Stomach (tissue), 9 donors: Measurements from ENCODE around the gene BCL2. TPM values are rescaled to one million over a fixed set of nuclear protein-coding genes. Genes with fewer than 3 reads are reported as not detected.
A peak's percentile ranks its signal among the peaks of the same experiment; 100 is the strongest.

ENCODE experiments used
- DNase-seq, 2 donors: peaks; one replicate each; pipeline versions ENCODE4 v3.0.0 to v3.0.0-alpha.2; 2013 to 2019
- H3K27ac ChIP-seq, 5 donors: fragments of 200-600 bp in 4 of 5; sonication (generic) in 4 of 5; one replicate each; pipeline ENCODE4 v1.5.1; 2013 to 2019; ENCODE audit warnings: mild to moderate bottlenecking in 1 of 5, moderate library complexity in 1 of 5
- H3K27me3 ChIP-seq, 3 donors: fragments of 200-600 bp; sonication (generic); one replicate each; pipeline ENCODE4 v1.5.1; 2017 to 2019; ENCODE audit warnings: mixed run types in 1 of 3
- H3K36me3 ChIP-seq, 4 donors: fragments of 200-600 bp; sonication (generic); 1 replicate in 3 of 4; 2 replicates in 1 of 4; pipeline ENCODE4 v1.5.1; 2016 to 2019
- H3K4me1 ChIP-seq, 4 donors: fragments of 200-600 bp; sonication (generic); one replicate each; pipeline ENCODE4 v1.5.1; 2016 to 2019
- H3K4me3 ChIP-seq, 4 donors: fragments of 200-600 bp; sonication (generic) in 3 of 4; one replicate each; pipeline ENCODE4 v1.5.1; 2016 to 2019; ENCODE audit warnings: mild to moderate bottlenecking in 1 of 4
- H3K9me3 ChIP-seq, 4 donors: fragments of 200-600 bp; sonication (generic); one replicate each; pipeline ENCODE4 v1.5.1; 2016 to 2019
- EP300 ChIP-seq: sonication (generic); formaldehyde crosslinking; IDR thresholded peaks from one replicate; pipeline ENCODE4 v1.6.1; 2017; ENCODE audit warnings: antibody characterized with exemption
- POLR2A ChIP-seq, 4 donors: fragments of 450-650 bp; IDR thresholded peaks; one replicate each; pipeline ENCODE4 v1.6.1; 2016; ENCODE audit warnings: antibody characterized with exemption in 4 of 4, control low read depth in 2 of 4, mild to moderate bottlenecking in 1 of 4, moderate library complexity in 1 of 4
- POLR2AphosphoS5 ChIP-seq, 3 donors: sonication (generic); formaldehyde crosslinking; IDR thresholded peaks; one replicate each; pipeline ENCODE4 v1.6.1; 2016; ENCODE audit warnings: antibody characterized with exemption in 3 of 3
- WGBS, 5 donors: extraction: QIAGEN DNeasy Blood & Tissue Kit in 3 of 5; methylation state at CpG; one replicate each; pipeline versions ENCODE4 v1.1.5 to v1.1.7; 2013 to 2018; 5-methylcytosine and 5-hydroxymethylcytosine counted together
- intact Hi-C: fragments of 100-400 bp; cut with DNase I; formaldehyde crosslinking; loops from one replicate; pipeline ENCODE4 v1.15.1; 2023; ENCODE audit warnings: low total_unique reads
- polyA plus RNA-seq, 3 donors: library from polyadenylated mRNA; stranded (reverse); fragments of 200-250 nt; gene quantifications; one replicate each; pipeline ENCODE4 v1.2.3, GENCODE V29; 2013
- total RNA-seq, 5 donors: library from RNA; depleted of rRNA; stranded (reverse); fragments of >200 nt; gene quantifications; one replicate each; pipeline versions ENCODE4 v1.1.0 to v1.2.3, GENCODE V29; 2014 to 2016
- TF ChIP-seq, protein P1 (sequence below), 7 experiments: fragments of 450-650 bp in 4 of 7; fragments of 200-600 bp in 3 of 7; sonication (generic) in 3 of 7; IDR thresholded peaks; one replicate each; pipeline ENCODE4 v1.5.1; 2016 to 2019; ENCODE audit warnings: antibody characterized with exemption in 7 of 7, control low read depth in 2 of 7, mild to moderate bottlenecking in 1 of 7
- donor health status: healthy with polysubstance abuse.
- donor health status: Bipolar disorder and iron deficiency.
- donor health status: healthy.

Gene BCL2
- total and polyA plus RNA-seq, 8 donors: 1.5 to 53.9 (median 6.0) TPM

DNA sequence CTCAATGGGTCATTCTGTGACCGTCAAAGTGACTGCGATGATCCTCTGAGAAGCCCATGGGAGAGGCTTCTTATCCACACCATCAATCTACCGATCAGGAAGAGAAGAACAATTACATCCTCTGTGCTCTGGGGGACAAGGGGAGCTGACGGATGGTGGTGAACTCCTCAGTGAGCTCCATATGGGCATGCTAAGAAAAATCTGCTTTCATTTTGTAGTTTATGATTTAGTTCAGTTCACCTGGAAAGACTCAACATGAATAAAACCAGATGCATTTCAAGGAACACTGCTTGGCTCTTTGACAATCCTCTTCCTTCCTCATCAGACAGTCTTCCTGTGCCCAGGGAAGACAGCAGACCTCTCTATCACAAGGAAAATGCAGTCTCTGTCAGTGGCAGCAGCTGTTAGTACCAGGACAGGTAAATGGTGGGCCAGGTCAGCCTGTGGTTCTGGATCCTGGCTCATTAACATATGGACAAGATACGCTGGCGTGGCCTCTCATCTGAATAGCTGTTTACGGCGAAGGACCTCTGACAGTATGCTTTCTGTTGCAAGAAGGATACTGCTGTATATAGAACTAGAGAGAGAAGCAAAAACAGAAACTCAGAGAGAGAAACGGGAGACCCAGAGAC, 176.9 kb downstream of the BCL2 start:
- no peak overlapping the region for H3K4me3 ChIP-seq
- no peaks in the 10 kb centered on the region for H3K36me3 ChIP-seq
- intact Hi-C loops: no loop called here
- no peaks in the 10 kb centered on the region for H3K27me3 ChIP-seq
- 80 to 88% (median 87%) methylated on average over 9 of the region's 9 CpGs for WGBS, 5 donors
- no peak for DNase-seq
- H3K4me1 ChIP-seq: peaks cover 0 to 53% (median 19%) of the 10 kb centered on the region in 4 donors
- peak overlapping the region in 2 of 5 donors; percentile 31 to 37 for H3K27ac ChIP-seq
- H3K9me3 ChIP-seq: no peaks in the 10 kb centered on the region
- TF ChIP-seq POLR2A (IDR thresholded peaks at IDR 0.05) (no peak), POLR2AphosphoS5 (IDR thresholded peaks at IDR 0.05) (no peak), EP300 (no peak)
- TF ChIP-seq, protein P1, sequence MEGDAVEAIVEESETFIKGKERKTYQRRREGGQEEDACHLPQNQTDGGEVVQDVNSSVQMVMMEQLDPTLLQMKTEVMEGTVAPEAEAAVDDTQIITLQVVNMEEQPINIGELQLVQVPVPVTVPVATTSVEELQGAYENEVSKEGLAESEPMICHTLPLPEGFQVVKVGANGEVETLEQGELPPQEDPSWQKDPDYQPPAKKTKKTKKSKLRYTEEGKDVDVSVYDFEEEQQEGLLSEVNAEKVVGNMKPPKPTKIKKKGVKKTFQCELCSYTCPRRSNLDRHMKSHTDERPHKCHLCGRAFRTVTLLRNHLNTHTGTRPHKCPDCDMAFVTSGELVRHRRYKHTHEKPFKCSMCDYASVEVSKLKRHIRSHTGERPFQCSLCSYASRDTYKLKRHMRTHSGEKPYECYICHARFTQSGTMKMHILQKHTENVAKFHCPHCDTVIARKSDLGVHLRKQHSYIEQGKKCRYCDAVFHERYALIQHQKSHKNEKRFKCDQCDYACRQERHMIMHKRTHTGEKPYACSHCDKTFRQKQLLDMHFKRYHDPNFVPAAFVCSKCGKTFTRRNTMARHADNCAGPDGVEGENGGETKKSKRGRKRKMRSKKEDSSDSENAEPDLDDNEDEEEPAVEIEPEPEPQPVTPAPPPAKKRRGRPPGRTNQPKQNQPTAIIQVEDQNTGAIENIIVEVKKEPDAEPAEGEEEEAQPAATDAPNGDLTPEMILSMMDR (IDR thresholded peaks at IDR 0.05): no peak

DNA sequence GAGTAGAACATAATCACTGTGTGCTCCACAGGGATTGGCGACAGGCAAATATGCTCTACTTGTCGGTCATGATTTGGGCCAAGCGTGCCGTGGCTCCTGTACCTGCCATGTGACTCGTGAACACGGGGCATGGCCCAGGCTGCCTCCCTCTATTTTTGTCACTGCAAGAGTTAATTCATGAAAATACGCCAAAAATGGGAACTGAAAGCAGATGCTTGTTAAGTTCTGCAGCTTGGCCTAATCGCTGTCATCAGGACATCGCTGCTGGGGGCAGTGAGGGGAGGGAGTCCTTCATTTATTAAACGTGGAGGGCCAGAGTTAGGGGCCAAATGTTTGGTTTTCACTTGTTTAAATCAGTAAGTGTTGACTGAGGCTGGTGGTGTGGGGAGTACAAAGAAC, 177.8 kb downstream of the BCL2 start:
- no peaks in the 10 kb centered on the region for H3K36me3 ChIP-seq
- H3K4me3 ChIP-seq: no peak overlapping the region
- intact Hi-C loops: no loop called here
- H3K27ac ChIP-seq: peak overlapping the region in 1 of 5 donors; percentile 31
- H3K27me3 ChIP-seq: no peaks in the 10 kb centered on the region
- peak in 1 of 2 donors; percentile 35 for DNase-seq
- peaks cover 0 to 49% (median 19%) of the 10 kb centered on the region in 4 donors for H3K4me1 ChIP-seq
- TF ChIP-seq EP300 (no peak), POLR2AphosphoS5 (IDR thresholded peaks at IDR 0.05) (no peak), POLR2A (IDR thresholded peaks at IDR 0.05) (no peak)
- TF ChIP-seq, protein P1 (IDR thresholded peaks at IDR 0.05): no peak
- 70 to 74% (median 71%) methylated on average over 10 of the region's 10 CpGs for WGBS, 5 donors
- H3K9me3 ChIP-seq: no peaks in the 10 kb centered on the region

DNA sequence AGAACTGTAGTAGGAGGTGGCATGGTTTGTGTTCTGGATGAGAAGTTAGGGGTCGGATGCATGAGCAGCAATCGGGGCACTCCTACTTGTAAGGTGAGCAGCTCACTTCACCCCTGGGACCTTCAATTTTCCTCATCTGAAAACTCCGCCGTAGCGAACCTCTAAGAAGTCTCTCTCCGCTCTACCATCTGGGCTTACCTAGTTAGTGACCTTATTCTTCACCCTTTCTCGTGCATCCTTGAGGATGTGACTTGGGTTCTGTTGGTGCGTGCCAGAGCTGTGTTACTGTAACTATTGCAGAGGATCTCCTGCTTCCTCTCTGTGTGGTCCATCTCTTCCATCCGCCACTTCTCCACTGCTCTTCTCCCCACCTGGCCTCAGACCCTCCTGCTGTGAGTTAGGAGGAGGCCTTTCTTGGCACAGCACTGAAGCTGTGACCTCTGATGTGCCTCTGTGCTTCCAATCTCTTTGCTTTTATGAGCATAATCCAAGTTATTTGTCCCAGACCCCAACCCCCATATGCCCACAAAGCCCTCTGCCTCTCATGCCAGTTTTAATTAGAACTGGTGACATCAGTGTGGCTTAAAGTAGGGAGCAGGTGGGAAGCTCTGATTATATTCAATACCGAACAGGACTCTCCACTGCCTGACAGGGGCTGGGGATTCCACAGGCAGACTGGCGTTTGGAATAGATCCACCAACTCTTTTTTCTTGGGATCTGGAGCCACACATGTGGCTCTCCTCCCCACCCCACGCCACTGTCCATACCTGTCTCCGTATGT, 178.4 kb downstream of the BCL2 start:
- DNase-seq: no peak
- no peak for TF ChIP-seq POLR2AphosphoS5 (IDR thresholded peaks at IDR 0.05)
- TF ChIP-seq, protein P1 (IDR thresholded peaks at IDR 0.05): no peak
- TF ChIP-seq POLR2A (IDR thresholded peaks at IDR 0.05): no peak
- TF ChIP-seq EP300: no peak
- no peaks in the 10 kb centered on the region for H3K36me3 ChIP-seq
- WGBS, 5 donors: 89 to 95% (median 95%) methylated on average over 13 of the region's 13 CpGs
- intact Hi-C loops: no loop called here
- no peaks in the 10 kb centered on the region for H3K27me3 ChIP-seq
- H3K9me3 ChIP-seq: no peaks in the 10 kb centered on the region
- H3K4me1 ChIP-seq: peaks cover 0 to 49% (median 18%) of the 10 kb centered on the region in 4 donors
- no peak overlapping the region for H3K4me3 ChIP-seq
- H3K27ac ChIP-seq: peak overlapping the region in 1 of 5 donors; percentile 29

DNA sequence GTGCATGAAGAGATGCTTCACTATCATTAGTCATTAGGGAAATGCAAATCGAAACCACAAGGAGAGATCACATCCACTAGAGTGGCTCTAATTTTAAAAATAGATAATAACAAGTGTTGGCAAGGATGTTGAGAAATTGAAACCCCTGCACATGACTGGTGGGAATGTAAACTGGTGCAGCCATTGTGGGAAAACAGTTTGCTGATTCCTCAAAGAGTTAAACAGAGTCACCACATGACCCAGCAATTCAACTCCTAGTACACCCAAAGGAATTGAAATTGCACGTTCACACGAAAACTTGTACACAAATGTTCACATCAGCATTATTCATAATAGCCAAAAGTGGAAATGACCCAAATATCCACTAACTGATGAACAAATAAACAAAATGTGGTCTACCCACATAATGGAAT, 179.5 kb downstream of the BCL2 start:
- Histone ChIP-seq H3K27me3 (no peaks in the 10 kb centered on the region), H3K4me1 (peaks cover 0 to 45% (median 18%) of the 10 kb centered on the region in 4 donors), H3K36me3 (no peaks in the 10 kb centered on the region), H3K27ac (no peak overlapping the region), H3K9me3 (no peaks in the 10 kb centered on the region), H3K4me3 (no peak overlapping the region)
- TF ChIP-seq POLR2A (IDR thresholded peaks at IDR 0.05): no peak
- TF ChIP-seq, protein P1 (IDR thresholded peaks at IDR 0.05): no peak
- no peak for TF ChIP-seq POLR2AphosphoS5 (IDR thresholded peaks at IDR 0.05)
- no peak for TF ChIP-seq EP300
- 81 to 91% (median 82%) methylated on average over 3 of the region's 3 CpGs for WGBS, 5 donors
- intact Hi-C loops: no loop called here
- no peak for DNase-seq
